ENCODE data around the gene MAN1A2.
"Not testable (repeated sequence)": the region's sequence is repeated elsewhere in the genome, so short reads cannot be mapped to it uniquely, and the experiment has no call there.

The MAN1A2 gene

DNA sequence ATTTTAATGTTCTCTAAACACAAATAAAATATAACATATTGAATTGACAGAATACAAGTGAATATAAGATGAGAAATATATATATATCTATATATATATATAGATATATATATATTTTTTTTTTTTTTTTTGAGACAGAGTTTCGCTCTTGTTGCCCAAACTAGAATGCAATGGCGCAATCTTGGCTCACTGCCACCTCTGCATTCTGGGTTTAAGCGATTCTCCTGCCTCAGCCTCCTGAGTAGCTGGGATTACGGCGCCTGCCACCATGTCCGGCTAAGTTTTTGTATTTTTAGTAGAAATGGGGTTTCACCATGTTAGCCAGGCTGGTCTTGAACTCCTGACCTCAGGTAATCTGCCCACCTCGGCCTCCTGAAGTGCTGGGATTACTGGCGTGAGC lies 91.2 kb downstream of the MAN1A2 start:
- CTCF ChIA-PET, result interaction anchor here (0.6 to 0.7 kb wide), 2 partner anchors 20 to 75 kb away, joined by 3 read pairs; no protein-coding TSS in a partner anchor
- H3K4me1 ChIP-seq (ENCODE audit: control insufficient read depth, insufficient read depth, low read length); H3K9me3 ChIP-seq (ENCODE audit: control insufficient read depth, insufficient read depth, low read depth, low read length); POLR2A ChIA-PET; H3K27ac ChIP-seq (ENCODE audit: extremely low read depth, low read depth, low read length); H3K36me3 ChIP-seq (ENCODE audit: control insufficient read depth in 2 of 2, insufficient read depth in 1 of 2, low read length in 2 of 2); H3K4me3 ChIP-seq (ENCODE audit: low read depth, low read length): not testable (repeated sequence)

DNA sequence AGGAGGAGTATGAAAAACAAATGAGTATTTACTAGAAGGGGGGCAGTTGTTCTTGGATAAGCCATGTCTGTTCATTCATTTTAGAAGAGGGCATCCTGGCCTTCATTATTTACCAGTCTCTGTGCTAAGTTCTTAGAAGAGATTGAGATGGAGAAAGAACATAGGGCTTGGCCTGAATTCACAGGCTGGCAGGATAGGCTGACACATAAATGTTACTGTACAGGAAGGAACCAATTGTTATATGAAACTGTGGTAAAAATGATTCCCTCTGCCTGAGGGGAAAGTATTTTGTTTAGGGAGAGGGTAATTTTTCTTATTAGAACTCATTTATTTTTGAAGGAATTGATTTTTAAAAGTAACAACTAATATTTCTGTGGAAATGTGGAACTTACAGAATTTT lies 99.5 kb downstream of the MAN1A2 start:
- CTCF ChIA-PET, result no interaction called here
- Histone ChIP-seq H3K4me3 (ENCODE audit: low read depth, low read length) (no peak overlapping the region), H3K27ac (ENCODE audit: extremely low read depth, low read depth, low read length) (no peak overlapping the region), H3K4me1 (ENCODE audit: control insufficient read depth, insufficient read depth, low read length) (no peaks in the 10 kb centered on the region), H3K9me3 (ENCODE audit: control insufficient read depth, insufficient read depth, low read depth, low read length) (no peaks in the 10 kb centered on the region), H3K36me3 (ENCODE audit: control insufficient read depth in 2 of 2, insufficient read depth in 1 of 2, low read length in 2 of 2) (no peaks in the 10 kb centered on the region)
- no peak for TF ChIP-seq ZNF837 (tag by site-specific recombination; IDR thresholded peaks at IDR 0.05)
- no peak for TF ChIP-seq BCL11B (tag by site-specific recombination; IDR thresholded peaks at IDR 0.05; ENCODE audit: low read depth)
- TF ChIP-seq ZNF654 (tag by site-specific recombination; IDR thresholded peaks at IDR 0.05; ENCODE audit: low read depth), result no peak
- no peak for TF ChIP-seq ZNF660 (tag by site-specific recombination; IDR thresholded peaks at IDR 0.05)
- no peak for TF ChIP-seq MZF1 (tag by site-specific recombination; IDR thresholded peaks at IDR 0.05; ENCODE audit: borderline replicate concordance)
- no peak for TF ChIP-seq ZNF311 (tag by site-specific recombination; IDR thresholded peaks at IDR 0.05; ENCODE audit: borderline replicate concordance)
- TF ChIP-seq ZNF37A (tag by site-specific recombination; IDR thresholded peaks at IDR 0.05), result no peak
- TF ChIP-seq ZNF184 (tag by site-specific recombination; IDR thresholded peaks at IDR 0.05), result no peak
- no peak for TF ChIP-seq ZNF433 (tag by site-specific recombination; IDR thresholded peaks at IDR 0.05; ENCODE audit: low read depth)
- no peak for TF ChIP-seq ZEB2 (tag by site-specific recombination; IDR thresholded peaks at IDR 0.05)
- TF ChIP-seq, protein P1, sequence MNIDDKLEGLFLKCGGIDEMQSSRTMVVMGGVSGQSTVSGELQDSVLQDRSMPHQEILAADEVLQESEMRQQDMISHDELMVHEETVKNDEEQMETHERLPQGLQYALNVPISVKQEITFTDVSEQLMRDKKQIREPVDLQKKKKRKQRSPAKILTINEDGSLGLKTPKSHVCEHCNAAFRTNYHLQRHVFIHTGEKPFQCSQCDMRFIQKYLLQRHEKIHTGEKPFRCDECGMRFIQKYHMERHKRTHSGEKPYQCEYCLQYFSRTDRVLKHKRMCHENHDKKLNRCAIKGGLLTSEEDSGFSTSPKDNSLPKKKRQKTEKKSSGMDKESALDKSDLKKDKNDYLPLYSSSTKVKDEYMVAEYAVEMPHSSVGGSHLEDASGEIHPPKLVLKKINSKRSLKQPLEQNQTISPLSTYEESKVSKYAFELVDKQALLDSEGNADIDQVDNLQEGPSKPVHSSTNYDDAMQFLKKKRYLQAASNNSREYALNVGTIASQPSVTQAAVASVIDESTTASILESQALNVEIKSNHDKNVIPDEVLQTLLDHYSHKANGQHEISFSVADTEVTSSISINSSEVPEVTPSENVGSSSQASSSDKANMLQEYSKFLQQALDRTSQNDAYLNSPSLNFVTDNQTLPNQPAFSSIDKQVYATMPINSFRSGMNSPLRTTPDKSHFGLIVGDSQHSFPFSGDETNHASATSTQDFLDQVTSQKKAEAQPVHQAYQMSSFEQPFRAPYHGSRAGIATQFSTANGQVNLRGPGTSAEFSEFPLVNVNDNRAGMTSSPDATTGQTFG (tag by site-specific recombination; IDR thresholded peaks at IDR 0.05; ENCODE audit: borderline replicate concordance), result no peak
- TF ChIP-seq ZNF664 (tag by site-specific recombination; IDR thresholded peaks at IDR 0.05), result no peak
- TF ChIP-seq, protein P2, sequence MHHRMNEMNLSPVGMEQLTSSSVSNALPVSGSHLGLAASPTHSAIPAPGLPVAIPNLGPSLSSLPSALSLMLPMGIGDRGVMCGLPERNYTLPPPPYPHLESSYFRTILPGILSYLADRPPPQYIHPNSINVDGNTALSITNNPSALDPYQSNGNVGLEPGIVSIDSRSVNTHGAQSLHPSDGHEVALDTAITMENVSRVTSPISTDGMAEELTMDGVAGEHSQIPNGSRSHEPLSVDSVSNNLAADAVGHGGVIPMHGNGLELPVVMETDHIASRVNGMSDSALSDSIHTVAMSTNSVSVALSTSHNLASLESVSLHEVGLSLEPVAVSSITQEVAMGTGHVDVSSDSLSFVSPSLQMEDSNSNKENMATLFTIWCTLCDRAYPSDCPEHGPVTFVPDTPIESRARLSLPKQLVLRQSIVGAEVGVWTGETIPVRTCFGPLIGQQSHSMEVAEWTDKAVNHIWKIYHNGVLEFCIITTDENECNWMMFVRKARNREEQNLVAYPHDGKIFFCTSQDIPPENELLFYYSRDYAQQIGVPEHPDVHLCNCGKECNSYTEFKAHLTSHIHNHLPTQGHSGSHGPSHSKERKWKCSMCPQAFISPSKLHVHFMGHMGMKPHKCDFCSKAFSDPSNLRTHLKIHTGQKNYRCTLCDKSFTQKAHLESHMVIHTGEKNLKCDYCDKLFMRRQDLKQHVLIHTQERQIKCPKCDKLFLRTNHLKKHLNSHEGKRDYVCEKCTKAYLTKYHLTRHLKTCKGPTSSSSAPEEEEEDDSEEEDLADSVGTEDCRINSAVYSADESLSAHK (tag by site-specific recombination; IDR thresholded peaks at IDR 0.05), result no peak
- TF ChIP-seq, protein P3, sequence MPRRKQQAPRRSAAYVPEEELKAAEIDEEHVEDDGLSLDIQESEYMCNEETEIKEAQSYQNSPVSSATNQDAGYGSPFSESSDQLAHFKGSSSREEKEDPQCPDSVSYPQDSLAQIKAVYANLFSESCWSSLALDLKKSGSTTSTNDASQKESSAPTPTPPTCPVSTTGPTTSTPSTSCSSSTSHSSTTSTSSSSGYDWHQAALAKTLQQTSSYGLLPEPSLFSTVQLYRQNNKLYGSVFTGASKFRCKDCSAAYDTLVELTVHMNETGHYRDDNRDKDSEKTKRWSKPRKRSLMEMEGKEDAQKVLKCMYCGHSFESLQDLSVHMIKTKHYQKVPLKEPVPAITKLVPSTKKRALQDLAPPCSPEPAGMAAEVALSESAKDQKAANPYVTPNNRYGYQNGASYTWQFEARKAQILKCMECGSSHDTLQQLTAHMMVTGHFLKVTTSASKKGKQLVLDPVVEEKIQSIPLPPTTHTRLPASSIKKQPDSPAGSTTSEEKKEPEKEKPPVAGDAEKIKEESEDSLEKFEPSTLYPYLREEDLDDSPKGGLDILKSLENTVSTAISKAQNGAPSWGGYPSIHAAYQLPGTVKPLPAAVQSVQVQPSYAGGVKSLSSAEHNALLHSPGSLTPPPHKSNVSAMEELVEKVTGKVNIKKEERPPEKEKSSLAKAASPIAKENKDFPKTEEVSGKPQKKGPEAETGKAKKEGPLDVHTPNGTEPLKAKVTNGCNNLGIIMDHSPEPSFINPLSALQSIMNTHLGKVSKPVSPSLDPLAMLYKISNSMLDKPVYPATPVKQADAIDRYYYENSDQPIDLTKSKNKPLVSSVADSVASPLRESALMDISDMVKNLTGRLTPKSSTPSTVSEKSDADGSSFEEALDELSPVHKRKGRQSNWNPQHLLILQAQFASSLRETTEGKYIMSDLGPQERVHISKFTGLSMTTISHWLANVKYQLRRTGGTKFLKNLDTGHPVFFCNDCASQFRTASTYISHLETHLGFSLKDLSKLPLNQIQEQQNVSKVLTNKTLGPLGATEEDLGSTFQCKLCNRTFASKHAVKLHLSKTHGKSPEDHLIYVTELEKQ (tag by site-specific recombination; IDR thresholded peaks at IDR 0.05; ENCODE audit: borderline replicate concordance), result no peak
- no peak for TF ChIP-seq ZNF211 (tag by site-specific recombination; IDR thresholded peaks at IDR 0.05; ENCODE audit: low read depth)
- no peak for TF ChIP-seq ZNF530 (tag by site-specific recombination; IDR thresholded peaks at IDR 0.05; ENCODE audit: low read depth)
- TF ChIP-seq HOXC10 (CRISPR knock-in tag; IDR thresholded peaks at IDR 0.05), result no peak
- no peak for TF ChIP-seq ZNF133 (tag by site-specific recombination; IDR thresholded peaks at IDR 0.05)
- TF ChIP-seq ZNF571 (tag by site-specific recombination; IDR thresholded peaks at IDR 0.05), result no peak
- no peak for TF ChIP-seq ZNF354C (tag by site-specific recombination; IDR thresholded peaks at IDR 0.05; ENCODE audit: borderline replicate concordance, low read depth)
- POLR2A ChIA-PET, result no interaction called here
